HFF-Myc (cell line): Measurements from ENCODE around the gene BAAT.

Experiments
- DNase-seq: peaks from one replicate; pipeline ENCODE4 v3.0.0-alpha.2; 2011; ENCODE audit warnings: low read depth; ENCODE audit errors: extremely low read depth
- H3K4me3 ChIP-seq: replicated peaks from 2 replicates; pipeline ENCODE4 v1.5.1; 2011; ENCODE audit warnings: low read depth, mild to moderate bottlenecking, control low read depth, low read length
- TF ChIP-seq, protein P1 (sequence below): IDR thresholded peaks from 2 replicates; pipeline ENCODE4 v1.5.1; 2012; ENCODE audit warnings: mild to moderate bottlenecking, low read depth, low read length, control low read depth; ENCODE audit errors: missing control alignments

The BAAT gene

DNA sequence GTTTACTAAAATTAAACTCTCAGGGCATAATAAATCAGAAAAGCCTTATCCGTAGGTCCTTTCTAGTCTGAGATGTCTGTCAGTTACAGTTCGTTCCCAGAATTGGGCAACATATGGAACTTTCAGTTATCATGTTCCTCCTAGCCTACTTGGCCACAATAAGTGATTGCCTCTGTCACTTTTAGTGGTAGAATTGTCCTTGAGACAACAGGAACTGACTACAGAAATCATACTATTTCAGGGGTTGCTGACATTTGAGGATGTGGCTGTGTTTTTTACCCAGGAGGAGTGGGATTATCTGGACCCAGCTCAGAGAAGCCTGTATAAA, 14.8 kb upstream of the BAAT start:
- no peak for DNase-seq
- TF ChIP-seq, protein P1, sequence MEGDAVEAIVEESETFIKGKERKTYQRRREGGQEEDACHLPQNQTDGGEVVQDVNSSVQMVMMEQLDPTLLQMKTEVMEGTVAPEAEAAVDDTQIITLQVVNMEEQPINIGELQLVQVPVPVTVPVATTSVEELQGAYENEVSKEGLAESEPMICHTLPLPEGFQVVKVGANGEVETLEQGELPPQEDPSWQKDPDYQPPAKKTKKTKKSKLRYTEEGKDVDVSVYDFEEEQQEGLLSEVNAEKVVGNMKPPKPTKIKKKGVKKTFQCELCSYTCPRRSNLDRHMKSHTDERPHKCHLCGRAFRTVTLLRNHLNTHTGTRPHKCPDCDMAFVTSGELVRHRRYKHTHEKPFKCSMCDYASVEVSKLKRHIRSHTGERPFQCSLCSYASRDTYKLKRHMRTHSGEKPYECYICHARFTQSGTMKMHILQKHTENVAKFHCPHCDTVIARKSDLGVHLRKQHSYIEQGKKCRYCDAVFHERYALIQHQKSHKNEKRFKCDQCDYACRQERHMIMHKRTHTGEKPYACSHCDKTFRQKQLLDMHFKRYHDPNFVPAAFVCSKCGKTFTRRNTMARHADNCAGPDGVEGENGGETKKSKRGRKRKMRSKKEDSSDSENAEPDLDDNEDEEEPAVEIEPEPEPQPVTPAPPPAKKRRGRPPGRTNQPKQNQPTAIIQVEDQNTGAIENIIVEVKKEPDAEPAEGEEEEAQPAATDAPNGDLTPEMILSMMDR, result no peak
- H3K4me3 ChIP-seq, result peak overlapping the region; percentile 94

DNA sequence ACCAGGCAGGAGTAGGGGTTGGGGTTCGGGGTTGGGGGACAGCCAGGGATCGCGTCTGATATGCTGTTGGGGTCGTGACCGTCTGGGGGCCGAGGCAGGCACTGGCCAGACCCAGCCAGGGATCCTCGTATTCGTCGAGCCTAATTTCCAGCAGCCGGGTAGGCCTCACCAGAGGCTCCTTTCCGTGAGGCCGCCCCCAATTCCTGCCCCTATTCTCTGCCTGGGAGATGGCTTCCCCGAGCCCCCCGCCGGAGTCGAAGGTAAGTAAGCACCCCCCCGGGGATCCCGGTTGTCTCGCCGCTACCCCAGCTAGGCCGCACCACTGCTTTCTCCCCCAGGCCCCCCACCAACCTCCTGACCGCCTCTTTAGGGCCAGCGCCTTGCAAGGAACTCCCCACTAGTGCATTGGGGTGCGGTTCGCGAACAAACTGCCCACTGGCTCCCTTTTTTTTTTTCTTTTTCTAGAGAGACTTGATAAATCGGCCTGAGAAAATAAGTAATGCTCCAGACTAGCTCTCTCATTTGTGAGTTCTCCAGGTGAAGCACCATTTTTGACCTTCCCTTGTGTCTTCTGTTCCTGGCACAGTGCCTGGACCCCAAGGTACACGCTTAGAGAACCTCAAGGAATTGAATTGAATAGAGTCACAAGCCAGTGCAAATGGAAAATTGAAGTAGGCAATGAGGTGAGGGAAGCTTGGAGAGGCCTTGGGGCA, 14.3 kb upstream of the BAAT start:
- no peak for DNase-seq
- H3K4me3 ChIP-seq, result peak overlapping the region; percentile 94
- TF ChIP-seq, protein P1, result no peak

DNA sequence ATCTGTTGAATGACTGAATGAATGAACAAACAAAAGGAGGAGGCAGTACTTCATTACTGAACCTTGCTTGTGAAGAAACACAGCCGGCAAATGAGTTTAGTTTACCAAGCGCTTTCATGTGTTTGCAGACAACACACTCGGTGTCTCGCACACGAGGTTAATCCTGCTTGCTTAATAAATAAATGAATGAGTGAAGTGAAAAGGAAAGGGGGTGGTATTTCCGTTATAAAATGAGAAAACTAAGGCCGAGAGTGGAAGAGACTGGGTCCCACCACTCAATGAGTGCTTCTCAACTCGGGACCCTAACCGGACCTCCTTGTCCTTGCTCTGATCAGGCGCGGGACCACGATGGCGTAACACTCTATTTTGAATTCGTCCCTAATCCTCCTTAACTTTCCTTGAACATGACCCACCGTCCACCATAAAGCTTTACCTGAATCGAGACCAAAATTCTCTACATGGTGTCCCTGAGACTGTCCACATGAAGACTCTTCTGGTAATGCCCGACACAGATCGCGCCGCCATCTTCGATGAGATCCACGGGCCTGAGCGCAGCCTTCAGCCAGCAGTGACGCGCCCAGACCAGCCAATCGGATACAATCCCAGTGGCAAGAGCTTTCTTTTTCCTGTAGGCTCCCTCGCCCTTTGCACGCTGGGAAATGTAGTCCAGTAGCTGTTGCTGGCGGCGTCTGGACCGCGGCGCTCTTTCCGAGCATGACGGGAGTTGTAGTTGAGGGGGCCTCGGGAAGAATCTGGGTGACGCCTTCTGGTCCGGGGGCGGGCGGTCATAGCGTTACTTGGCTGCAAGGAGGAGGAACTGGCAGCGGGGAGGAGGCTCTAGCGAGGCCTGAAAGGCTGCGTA, 13.5 kb upstream of the BAAT start, which contains the start of the genes MRPL50 and ZNF189:
MRPL50 (minus strand) TSS at position 551 of the 862 bp plus-strand sequence; CDS start at position 525, 26 bp downstream.
ZNF189 (plus strand) TSS at position 784 of the 862 bp plus-strand sequence. CDS start 306 bp downstream, outside the sequence.
- TF ChIP-seq, protein P1, result no peak
- peak within 1 kb of the TSS; percentile 94 for H3K4me3 ChIP-seq
- peak; percentile 98 for DNase-seq

DNA sequence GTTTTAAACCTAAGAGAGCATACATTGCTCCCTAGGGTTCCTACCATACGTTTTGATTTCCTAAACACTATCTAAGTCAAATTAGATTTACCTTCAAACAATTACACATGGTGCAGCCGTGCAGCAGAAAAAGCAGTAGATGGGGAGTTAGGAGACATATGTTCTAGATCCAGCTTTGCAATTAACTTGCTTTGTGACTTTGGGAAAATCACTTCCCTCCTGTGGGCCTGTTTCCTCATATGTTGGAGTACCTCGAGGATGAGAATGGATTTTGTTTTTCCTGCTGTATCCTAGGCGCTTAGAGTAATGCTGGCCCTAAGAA, 12.9 kb upstream of the BAAT start:
- H3K4me3 ChIP-seq, result peak overlapping the region; percentile 94
- TF ChIP-seq, protein P1, result no peak
- DNase-seq, result no peak

DNA sequence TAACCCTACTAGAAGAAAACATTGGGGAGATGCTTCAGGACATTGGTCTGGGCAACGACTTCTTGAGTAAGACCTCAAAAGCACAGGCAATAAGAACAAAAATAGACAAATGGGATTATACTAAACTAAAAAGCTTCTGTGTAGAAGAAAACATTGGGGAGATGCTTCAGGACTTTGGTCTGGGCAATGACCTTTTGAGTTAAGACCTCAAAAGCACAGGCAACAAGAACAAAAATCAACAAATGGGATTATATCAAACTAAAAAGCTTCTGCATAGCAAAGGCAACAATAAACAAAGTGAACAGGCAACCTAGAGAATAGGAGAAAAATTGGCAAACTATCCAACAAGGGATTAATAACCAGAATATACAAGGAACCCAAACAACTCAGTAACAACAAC, 9.9 kb upstream of the BAAT start:
- no peak for DNase-seq
- H3K4me3 ChIP-seq, result no peak overlapping the region
- TF ChIP-seq, protein P1, result no peak

DNA sequence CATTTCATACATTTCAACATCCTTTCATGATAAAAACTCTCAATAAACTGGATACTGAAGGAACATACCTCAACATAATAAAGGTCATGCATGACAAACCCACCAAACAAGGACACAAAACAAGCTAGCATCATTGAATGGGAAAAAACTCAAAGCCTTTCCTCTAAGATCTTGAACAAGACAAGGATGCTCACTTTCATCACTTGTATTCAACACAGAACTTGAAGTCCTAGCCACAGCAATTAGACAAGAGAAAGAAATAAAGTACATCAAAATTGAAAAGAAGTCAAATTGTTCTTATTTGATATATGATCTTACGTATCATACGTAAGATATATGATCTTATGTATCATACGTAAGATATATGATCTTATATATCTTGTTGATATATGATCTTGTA, 8.3 kb upstream of the BAAT start:
- H3K4me3 ChIP-seq, result no peak overlapping the region
- TF ChIP-seq, protein P1, result no peak
- DNase-seq, result no peak
